SJSA1 (cell line): ENCODE results near the gene MPEG1. TPM values are rescaled to one million over a fixed set of nuclear protein-coding genes. Genes with fewer than 3 reads are reported as not detected.

Experiments used
- DNase-seq, 2 experiments: peaks; one replicate each; pipeline ENCODE4 v3.0.0-alpha.2; 2015 to 2020; ENCODE audit warnings: low spot score in 2 of 2, low read depth in 1 of 2
- H3K27ac ChIP-seq: fragments of 250-450 bp; sonication (Bioruptor Pico); 2 replicates; pipeline ENCODE4 v1.5.1; 2020; ENCODE audit warnings: mild to moderate bottlenecking, moderate library complexity
- H3K27me3 ChIP-seq: fragments of 250-450 bp; sonication (Bioruptor Pico); replicated peaks from 2 replicates; pipeline ENCODE4 v1.5.1; 2020; ENCODE audit warnings: mild to moderate bottlenecking, moderate library complexity
- H3K36me3 ChIP-seq: fragments of 250-450 bp; sonication (Bioruptor Pico); 2 replicates; pipeline ENCODE4 v1.5.1; 2020; ENCODE audit warnings: mild to moderate bottlenecking
- H3K4me1 ChIP-seq: fragments of 250-450 bp; sonication (Bioruptor Pico); replicated peaks from 2 replicates; pipeline ENCODE4 v1.6.1; 2021; ENCODE audit warnings: mild to moderate bottlenecking
- H3K4me3 ChIP-seq: fragments of 250-450 bp; sonication (Bioruptor Pico); 2 replicates; pipeline ENCODE4 v1.5.1; 2020; ENCODE audit warnings: mild to moderate bottlenecking
- H3K9me3 ChIP-seq: fragments of 250-450 bp; sonication (Bioruptor Pico); replicated peaks from 2 replicates; pipeline ENCODE4 v1.5.1; 2020; ENCODE audit warnings: mild to moderate bottlenecking
- total RNA-seq: library from RNA; depleted of rRNA; stranded (reverse); fragments of >200 nt; shearing (Covaris generic); gene quantifications from 2 replicates; pipeline ENCODE4 v1.2.3, GENCODE V29; 2014

MPEG1 gene
- total RNA-seq, 1 experiment from 2014 or later = not detected

GRCh38 chr11:59207988-59208451 lies 4.7 kb downstream of the MPEG1 start:
- Histone ChIP-seq H3K4me3 (no peak overlapping the region), H3K27me3 (no peaks in the 10 kb centered on the region), H3K36me3 (peaks cover 25% of the 10 kb centered on the region), H3K4me1 (peaks cover 42% of the 10 kb centered on the region), H3K27ac (peak overlapping the region; percentile 37), H3K9me3 (no peaks in the 10 kb centered on the region)
- peak; percentile 80 to 90 for DNase-seq

DNA sequence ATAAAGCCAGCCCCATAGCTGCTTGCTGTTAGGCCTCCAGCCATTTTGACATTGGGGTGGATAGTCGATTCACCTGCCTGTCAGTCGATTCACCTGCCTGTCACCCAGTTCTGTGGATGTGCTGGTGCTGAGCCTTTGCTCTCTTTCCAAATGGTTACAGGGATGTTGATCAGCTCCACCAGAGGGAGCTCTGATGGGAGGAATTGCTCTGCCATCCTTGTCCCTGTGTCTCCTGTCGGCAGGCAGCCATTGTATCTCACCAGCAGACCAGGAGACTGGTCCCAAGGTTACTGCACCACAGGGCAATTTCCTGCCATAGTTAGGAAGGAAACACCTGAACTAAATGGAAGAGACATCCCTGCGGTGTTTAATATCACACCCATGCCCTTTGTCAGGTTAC lies 6.1 kb downstream of the MPEG1 start:
- H3K4me1 ChIP-seq = peaks cover 42% of the 10 kb centered on the region
- H3K9me3 ChIP-seq = no peaks in the 10 kb centered on the region
- no peak for DNase-seq
- no peak overlapping the region for H3K27ac ChIP-seq
- no peak overlapping the region for H3K4me3 ChIP-seq
- H3K27me3 ChIP-seq = no peaks in the 10 kb centered on the region
- H3K36me3 ChIP-seq = peaks cover 36% of the 10 kb centered on the region

- no peak for DNase-seq
- Histone ChIP-seq H3K4me3 (no peak overlapping the region), H3K27ac (no peak overlapping the region), H3K27me3 (no peaks in the 10 kb centered on the region), H3K4me1 (peaks cover 42% of the 10 kb centered on the region), H3K36me3 (peaks cover 46% of the 10 kb centered on the region), H3K9me3 (no peaks in the 10 kb centered on the region)
These were observed 7.1 kb downstream of the MPEG1 start for GRCh38 chr11:59205648-59206047.

DNA sequence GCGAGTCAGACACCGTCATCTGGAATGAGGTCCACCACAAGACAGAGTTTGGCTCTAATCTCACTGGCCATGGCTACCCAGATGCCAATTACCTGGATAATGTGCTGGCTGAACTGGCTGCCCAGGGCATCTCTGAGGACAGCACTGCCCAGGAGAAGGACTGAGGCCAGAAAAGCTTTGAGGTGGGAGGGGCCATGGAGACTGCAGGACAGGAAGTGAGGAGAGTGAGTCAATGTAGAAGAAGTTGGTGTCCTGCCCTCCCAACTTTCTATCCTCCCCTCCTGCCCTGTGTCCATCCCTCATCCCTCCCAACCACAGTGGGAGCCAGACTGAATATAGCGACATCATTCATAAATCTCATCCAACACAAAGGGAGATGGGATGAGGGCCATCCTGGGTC lies 8.0 kb downstream of the MPEG1 start:
- no peak overlapping the region for H3K27ac ChIP-seq
- H3K27me3 ChIP-seq = no peaks in the 10 kb centered on the region
- no peaks in the 10 kb centered on the region for H3K9me3 ChIP-seq
- peaks cover 55% of the 10 kb centered on the region for H3K36me3 ChIP-seq
- peaks cover 48% of the 10 kb centered on the region for H3K4me1 ChIP-seq
- H3K4me3 ChIP-seq = no peak overlapping the region
- no peak for DNase-seq

DNA sequence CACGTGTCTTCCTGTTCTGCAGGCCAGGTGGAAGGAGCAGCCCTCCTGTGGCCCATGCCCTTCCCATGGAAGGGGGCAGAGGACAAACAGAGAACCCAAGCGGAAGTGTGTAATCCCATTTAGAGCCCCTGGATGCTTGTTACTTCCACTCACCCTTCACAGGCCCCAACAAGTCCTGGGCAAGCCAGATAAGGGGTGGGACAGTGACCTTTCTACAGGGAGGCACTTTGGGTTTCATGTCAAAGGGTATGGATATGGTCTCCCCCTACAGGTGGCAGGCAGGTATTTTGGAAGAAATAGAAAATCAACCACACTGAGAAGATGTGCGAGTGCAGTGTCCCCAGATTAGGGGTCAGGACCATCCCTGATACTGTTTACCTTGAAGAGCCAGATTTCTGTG lies 11.4 kb downstream of the MPEG1 start:
- H3K4me3 ChIP-seq = no peak overlapping the region
- H3K9me3 ChIP-seq = no peaks in the 10 kb centered on the region
- no peaks in the 10 kb centered on the region for H3K27me3 ChIP-seq
- DNase-seq = no peak
- H3K27ac ChIP-seq = no peak overlapping the region
- peaks cover 50% of the 10 kb centered on the region for H3K4me1 ChIP-seq
- H3K36me3 ChIP-seq = peaks cover 66% of the 10 kb centered on the region

- Histone ChIP-seq H3K4me3 (no peak overlapping the region), H3K36me3 (peaks cover 64% of the 10 kb centered on the region), H3K27ac (peak overlapping the region; percentile 84), H3K9me3 (no peaks in the 10 kb centered on the region), H3K27me3 (no peaks in the 10 kb centered on the region), H3K4me1 (peaks cover 60% of the 10 kb centered on the region)
- DNase-seq = no peak
These were observed 12.3 kb downstream of the MPEG1 start for GRCh38 chr11:59200423-59200746.

DNA sequence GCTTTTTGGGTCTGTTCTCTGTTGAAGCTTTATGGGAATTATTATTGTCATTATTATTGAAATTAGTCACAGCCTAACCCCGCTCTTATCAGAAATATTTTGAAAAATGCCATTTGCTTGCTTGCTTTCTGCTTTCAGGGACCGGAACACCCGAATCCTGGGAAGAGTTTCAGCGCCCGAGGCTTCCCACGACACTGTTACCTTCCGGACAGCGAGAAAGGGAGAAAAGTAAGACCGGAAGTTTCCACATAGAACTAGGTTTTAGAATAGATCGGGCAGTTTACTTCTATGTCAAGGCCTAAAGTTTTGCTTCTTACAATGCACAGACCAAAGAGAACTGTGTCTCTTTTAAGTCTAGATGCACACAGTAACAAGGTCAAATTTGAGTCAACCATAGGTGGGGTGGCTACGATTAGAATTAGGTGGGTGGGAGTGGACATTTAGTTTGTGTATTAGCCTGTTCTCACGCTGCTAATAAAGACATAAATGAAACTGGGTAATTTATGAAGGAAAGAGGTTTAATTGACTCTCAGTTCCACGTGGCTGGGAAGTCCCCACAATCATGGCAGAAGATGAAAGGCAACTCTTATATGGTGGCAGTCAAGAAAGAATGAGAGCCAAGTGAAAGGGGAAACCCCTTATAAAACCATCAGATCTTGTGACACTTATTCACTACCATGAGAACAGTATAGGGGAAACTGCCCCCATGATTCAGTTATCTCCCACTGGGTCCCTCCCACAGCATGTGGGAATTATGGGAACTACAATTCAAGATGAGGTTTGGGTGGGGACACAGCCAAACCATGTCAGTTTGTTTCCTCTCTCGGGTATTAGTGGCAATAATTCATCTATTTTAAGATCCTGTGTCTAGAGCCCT lies 12.9 kb downstream of the MPEG1 start:
- H3K4me3 ChIP-seq = no peak overlapping the region
- H3K9me3 ChIP-seq = no peaks in the 10 kb centered on the region
- no peak for DNase-seq
- H3K27ac ChIP-seq = peak overlapping the region; percentile 84
- no peaks in the 10 kb centered on the region for H3K27me3 ChIP-seq
- H3K4me1 ChIP-seq = peaks cover 62% of the 10 kb centered on the region
- peaks cover 62% of the 10 kb centered on the region for H3K36me3 ChIP-seq

DNA sequence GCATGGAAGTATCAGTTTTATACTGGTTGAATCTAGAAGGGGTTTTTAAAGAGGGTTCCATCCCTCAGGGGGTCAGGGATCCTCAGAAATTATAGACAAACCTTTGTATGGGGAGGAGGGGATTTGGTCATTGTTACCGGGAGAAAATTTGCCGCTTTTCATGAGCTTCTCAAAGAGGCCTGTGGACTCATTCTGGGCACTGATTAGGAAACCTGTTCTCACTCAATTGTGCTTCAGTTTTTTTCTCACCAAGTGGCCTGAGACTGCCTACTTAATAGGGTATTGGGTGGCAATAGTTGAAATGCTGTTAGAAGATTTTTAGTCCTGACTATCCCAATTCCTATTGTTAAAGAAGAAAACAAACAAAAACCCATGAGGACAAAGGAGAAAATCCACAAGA lies 14.0 kb downstream of the MPEG1 start:
- Histone ChIP-seq H3K27me3 (no peaks in the 10 kb centered on the region), H3K4me1 (peaks cover 55% of the 10 kb centered on the region), H3K4me3 (no peak overlapping the region), H3K36me3 (peaks cover 67% of the 10 kb centered on the region), H3K9me3 (no peaks in the 10 kb centered on the region), H3K27ac (peak overlapping the region; percentile 84)
- peak in 1 of 2 experiments; percentile 83 for DNase-seq

- DNase-seq = peak; percentile 93 to 99
- H3K27ac ChIP-seq = peak overlapping the region; percentile 84
- no peaks in the 10 kb centered on the region for H3K27me3 ChIP-seq
- H3K36me3 ChIP-seq = peaks cover 70% of the 10 kb centered on the region
- no peaks in the 10 kb centered on the region for H3K9me3 ChIP-seq
- peaks cover 55% of the 10 kb centered on the region for H3K4me1 ChIP-seq
- H3K4me3 ChIP-seq = no peak overlapping the region
These were observed 14.7 kb downstream of the MPEG1 start for GRCh38 chr11:59197991-59198390.

GRCh38 chr11:59196777-59197176 lies 15.9 kb downstream of the MPEG1 start:
- DNase-seq = no peak
- Histone ChIP-seq H3K36me3 (peaks cover 72% of the 10 kb centered on the region), H3K27ac (peak overlapping the region; percentile 29)

GRCh38 chr11:59195586-59195985 lies 17.1 kb downstream of the MPEG1 start:
- DNase-seq = no peak
- H3K36me3 ChIP-seq = peaks cover 72% of the 10 kb centered on the region
- H3K27ac ChIP-seq = no peak overlapping the region

More at GRCh38 chr11:59196777-59197176, 15.9 kb downstream of the MPEG1 start:
- H3K4me1 ChIP-seq = peaks cover 55% of the 10 kb centered on the region
- H3K9me3 ChIP-seq = no peaks in the 10 kb centered on the region
- no peaks in the 10 kb centered on the region for H3K27me3 ChIP-seq
- H3K4me3 ChIP-seq = no peak overlapping the region

DNA sequence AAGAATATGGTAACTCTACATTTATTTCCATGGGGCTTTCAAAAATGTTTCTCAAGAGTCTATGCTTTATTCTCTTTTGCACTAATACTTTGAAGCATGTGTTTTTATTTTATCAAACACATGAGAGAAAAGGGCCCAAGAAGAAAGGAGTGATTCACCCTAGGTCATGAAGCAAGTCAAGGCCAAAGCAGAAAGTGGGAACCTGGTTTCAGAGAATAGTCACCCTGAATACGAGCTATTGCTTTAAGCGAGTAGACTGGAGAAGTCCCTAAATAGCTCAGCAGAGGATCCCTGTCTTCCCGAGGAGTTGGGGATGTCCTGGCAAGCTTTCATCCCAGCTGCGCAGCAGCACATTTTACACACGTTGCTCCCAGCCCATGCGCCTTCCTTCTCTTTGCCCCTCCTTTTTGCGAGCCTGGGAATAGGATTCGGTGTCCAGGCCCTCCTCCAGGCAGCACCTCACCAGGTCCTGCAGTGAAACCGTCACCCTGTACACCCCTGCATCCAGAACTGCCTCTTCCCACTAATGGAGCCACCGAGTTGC lies 19.1 kb downstream of the MPEG1 start:
- Histone ChIP-seq H3K4me1 (peaks cover 46% of the 10 kb centered on the region), H3K27ac (no peak overlapping the region), H3K4me3 (no peak overlapping the region), H3K36me3 (peaks cover 79% of the 10 kb centered on the region), H3K27me3 (no peaks in the 10 kb centered on the region), H3K9me3 (no peaks in the 10 kb centered on the region)
- no peak for DNase-seq

More at GRCh38 chr11:59195586-59195985, 17.1 kb downstream of the MPEG1 start:
- no peak overlapping the region for H3K4me3 ChIP-seq
- no peaks in the 10 kb centered on the region for H3K27me3 ChIP-seq
- peaks cover 55% of the 10 kb centered on the region for H3K4me1 ChIP-seq
- no peaks in the 10 kb centered on the region for H3K9me3 ChIP-seq

DNA sequence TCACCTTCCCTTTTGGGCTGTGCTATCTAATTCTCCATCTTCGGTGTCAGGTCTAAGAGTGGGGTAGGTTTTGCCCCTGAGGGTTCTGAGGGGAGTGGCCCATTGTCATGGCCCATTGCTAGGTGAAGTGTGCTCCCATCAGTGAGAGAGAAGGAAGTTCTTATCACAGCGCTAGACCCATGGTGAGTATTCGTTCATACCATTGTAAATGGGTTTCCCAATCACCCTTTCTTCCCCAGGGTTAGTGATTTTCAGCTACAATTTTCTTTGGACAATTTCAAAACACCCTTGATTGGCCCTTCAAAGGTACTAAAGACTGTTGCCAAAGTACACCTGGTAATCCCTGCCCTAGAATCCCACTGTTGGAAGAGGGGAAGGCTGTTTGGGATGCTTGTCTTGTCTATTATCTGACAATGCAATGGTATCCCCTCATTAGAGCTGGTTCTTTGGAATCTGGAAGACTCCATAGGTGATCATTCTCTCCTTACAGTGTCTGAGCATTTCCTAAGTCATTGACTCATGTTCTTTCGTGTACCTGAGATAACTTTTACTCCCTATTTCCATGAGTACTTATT lies 20.2 kb downstream of the MPEG1 start:
- DNase-seq = no peak
- Histone ChIP-seq H3K27ac (no peak overlapping the region), H3K27me3 (no peaks in the 10 kb centered on the region), H3K4me3 (no peak overlapping the region), H3K36me3 (peaks cover 88% of the 10 kb centered on the region), H3K9me3 (no peaks in the 10 kb centered on the region), H3K4me1 (peaks cover 47% of the 10 kb centered on the region)

DNA sequence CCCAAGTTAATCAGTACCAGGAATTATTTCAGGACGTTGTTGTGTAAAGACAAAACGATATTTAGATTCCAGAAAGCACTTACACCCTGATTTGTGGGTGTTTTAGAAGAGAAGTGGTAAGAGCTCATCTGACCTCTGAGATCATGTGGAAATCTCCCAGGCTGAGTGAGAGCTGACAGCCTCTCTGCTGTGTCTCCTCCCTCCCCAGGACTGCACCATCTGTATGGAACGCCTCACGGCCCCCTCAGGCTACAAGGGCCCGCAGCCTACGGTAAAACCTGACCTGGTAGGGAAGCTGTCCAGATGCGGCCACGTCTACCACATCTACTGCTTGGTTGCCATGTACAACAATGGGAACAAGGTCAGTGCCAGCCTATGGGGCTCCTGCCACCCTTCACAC lies 20.8 kb downstream of the MPEG1 start:
- H3K27ac ChIP-seq = no peak overlapping the region
- peaks cover 89% of the 10 kb centered on the region for H3K36me3 ChIP-seq
- H3K27me3 ChIP-seq = no peaks in the 10 kb centered on the region
- H3K4me3 ChIP-seq = no peak overlapping the region
- peaks cover 47% of the 10 kb centered on the region for H3K4me1 ChIP-seq
- no peaks in the 10 kb centered on the region for H3K9me3 ChIP-seq
- no peak for DNase-seq
